CD14-positive monocyte (primary cell): Measurements from ENCODE around the gene MTX1. TPM values are rescaled to one million over a fixed set of nuclear protein-coding genes. Genes with fewer than 3 reads are reported as not detected.
"Not testable (repeated sequence)": the region's sequence is repeated elsewhere in the genome, so short reads cannot be mapped to it uniquely, and the experiment has no call there.

Source experiments
- DNase-seq, 3 donors: peaks; one replicate each; pipeline ENCODE4 v3.0.0-alpha.2; 2011 to 2022
- H2AFZ ChIP-seq: 2 replicates; pipeline ENCODE4 v1.6.0; 2012; ENCODE audit warnings: mild to moderate bottlenecking, low read depth, low read length, inconsistent platforms; ENCODE audit not compliant: insufficient read depth, poor library complexity, severe bottlenecking
- H3K27ac ChIP-seq, 2 donors: 1 replicate in 1 of 2; 2 replicates in 1 of 2; pipeline ENCODE4 v1.5.1; 2012 to 2013; ENCODE audit warnings: low read length in 2 of 2, control low read depth in 1 of 2, inconsistent platforms in 1 of 2, low read depth in 1 of 2, mild to moderate bottlenecking in 1 of 2
- H3K27me3 ChIP-seq, 2 donors: one replicate each; pipeline versions ENCODE4 v1.6.0 to v1.6.1; 2011 to 2013; ENCODE audit warnings: low read length in 2 of 2; ENCODE audit not compliant: control insufficient read depth in 2 of 2, insufficient read depth in 2 of 2
- H3K36me3 ChIP-seq, 2 donors: replicated peaks in 1 of 2; 1 replicate in 1 of 2; 2 replicates in 1 of 2; pipeline versions ENCODE4 v1.5.1 to v1.6.1; 2012 to 2013; ENCODE audit warnings: low read length in 2 of 2, control low read depth in 1 of 2, inconsistent platforms in 1 of 2, mild to moderate bottlenecking in 1 of 2; ENCODE audit not compliant: insufficient read depth in 2 of 2, control insufficient read depth in 1 of 2
- H3K4me1 ChIP-seq, 2 donors: 1 replicate in 1 of 2; 2 replicates in 1 of 2; pipeline versions ENCODE4 v1.5.1 to v1.6.1; 2012 to 2013; ENCODE audit warnings: low read length in 2 of 2, control low read depth in 1 of 2, inconsistent platforms in 1 of 2, mild to moderate bottlenecking in 1 of 2, moderate library complexity in 1 of 2; ENCODE audit not compliant: insufficient read depth in 2 of 2, control insufficient read depth in 1 of 2
- H3K4me2 ChIP-seq: replicated peaks from 2 replicates; pipeline ENCODE3; 2012; ENCODE audit warnings: low read length, moderate library complexity, mild to moderate bottlenecking; ENCODE audit not compliant: poor library complexity, severe bottlenecking; ENCODE audit errors: extremely low read depth
- H3K4me3 ChIP-seq, 3 experiments: fragments of 200-600 bp in 1 of 3; sonication (generic) in 1 of 3; replicated peaks in 1 of 3; 1 replicate in 2 of 3; 2 replicates in 1 of 3; pipeline ENCODE4 v1.5.1; 2011 to 2013; ENCODE audit warnings: low read length in 3 of 3, mild to moderate bottlenecking in 3 of 3, control low read depth in 2 of 3, low read depth in 2 of 3, inconsistent platforms in 1 of 3, moderate library complexity in 1 of 3
- H3K79me2 ChIP-seq: 2 replicates; pipeline ENCODE4 v1.6.0; 2012; ENCODE audit warnings: mild to moderate bottlenecking, control low read depth, inconsistent platforms, low read length, moderate library complexity; ENCODE audit not compliant: insufficient read depth
- H3K9ac ChIP-seq: 2 replicates; pipeline ENCODE4 v1.6.0; 2017; ENCODE audit warnings: low read length, mild to moderate bottlenecking; ENCODE audit not compliant: insufficient read depth, poor library complexity, severe bottlenecking
- H3K9me3 ChIP-seq, 2 donors: replicated peaks in 1 of 2; 1 replicate in 1 of 2; 2 replicates in 1 of 2; pipeline versions ENCODE4 v1.5.1 to v1.6.1; 2012 to 2013; ENCODE audit warnings: low read length in 2 of 2, control low read depth in 1 of 2; ENCODE audit not compliant: control insufficient read depth in 1 of 2, insufficient read depth in 1 of 2
- H4K20me1 ChIP-seq: 2 replicates; pipeline ENCODE4 v1.6.0; 2012; ENCODE audit warnings: mild to moderate bottlenecking, low read length, control low read depth, moderate library complexity; ENCODE audit not compliant: insufficient read depth
- H3K27ac Mint-ChIP-seq, 7 donors: one replicate each; pipeline ENCODE4 v1.8.0; 2020; ENCODE audit warnings: mild to moderate bottlenecking in 7 of 7, mixed read lengths in 7 of 7, moderate library complexity in 6 of 7, inconsistent platforms in 2 of 7
- H3K27me3 Mint-ChIP-seq, 3 donors: one replicate each; pipeline ENCODE4 v1.8.0; 2021 to 2022; ENCODE audit warnings: low read depth in 3 of 3, mild to moderate bottlenecking in 3 of 3, mixed read lengths in 3 of 3, moderate library complexity in 3 of 3, inconsistent platforms in 1 of 3
- H3K36me3 Mint-ChIP-seq, 2 donors: one replicate each; pipeline ENCODE4 v1.8.0; 2020; ENCODE audit warnings: mixed read lengths in 2 of 2, inconsistent platforms in 1 of 2, mild to moderate bottlenecking in 1 of 2
- H3K4me1 Mint-ChIP-seq: one replicate; pipeline ENCODE4 v1.8.0; 2020; ENCODE audit warnings: mild to moderate bottlenecking, mixed read lengths
- H3K4me3 Mint-ChIP-seq, 2 donors: one replicate each; pipeline ENCODE4 v1.8.0; 2020; ENCODE audit warnings: mild to moderate bottlenecking in 2 of 2, mixed read lengths in 2 of 2, moderate library complexity in 1 of 2
- H3K9me3 Mint-ChIP-seq, 7 donors: one replicate each; pipeline ENCODE4 v1.8.0; 2020 to 2022; ENCODE audit warnings: mixed read lengths in 7 of 7, mild to moderate bottlenecking in 6 of 7, moderate library complexity in 6 of 7, inconsistent platforms in 2 of 7
- CTCF ChIP-seq: fragments of 200-600 bp; IDR thresholded peaks from one replicate; pipeline ENCODE4 v1.8.0; 2022; ENCODE audit warnings: antibody characterized with exemption, mild to moderate bottlenecking
- WGBS: methylation state at CpG from one replicate; pipeline ENCODE4 v1.1.5; 2013; ENCODE audit warnings: missing lambda C conversion rate; ENCODE audit not compliant: insufficient coverage; 5-methylcytosine and 5-hydroxymethylcytosine counted together
- intact Hi-C, 2 donors: fragments of 100-400 bp; cut with micrococcal nuclease; formaldehyde crosslinking; loops; one replicate each; pipeline versions ENCODE4 v1.15.0 to v1.15.1; 2023
- polyA plus RNA-seq, 3 donors: library from polyadenylated mRNA; depleted of rRNA in 1 of 3; unstranded in 2 of 3; stranded (reverse) in 1 of 3; fragments of 300-500 nt in 2 of 3; fragments of >200 nt in 1 of 3; fragmentation: Illumina TruSeq in 2 of 3; gene quantifications; 1 replicate in 2 of 3; 2 replicates in 1 of 3; pipeline ENCODE4 v1.2.3, GENCODE V29; 2012 to 2021

MTX1 gene
- polyA plus RNA-seq, 3 donors = 79.7 to 101 (median 86.0) TPM

DNA sequence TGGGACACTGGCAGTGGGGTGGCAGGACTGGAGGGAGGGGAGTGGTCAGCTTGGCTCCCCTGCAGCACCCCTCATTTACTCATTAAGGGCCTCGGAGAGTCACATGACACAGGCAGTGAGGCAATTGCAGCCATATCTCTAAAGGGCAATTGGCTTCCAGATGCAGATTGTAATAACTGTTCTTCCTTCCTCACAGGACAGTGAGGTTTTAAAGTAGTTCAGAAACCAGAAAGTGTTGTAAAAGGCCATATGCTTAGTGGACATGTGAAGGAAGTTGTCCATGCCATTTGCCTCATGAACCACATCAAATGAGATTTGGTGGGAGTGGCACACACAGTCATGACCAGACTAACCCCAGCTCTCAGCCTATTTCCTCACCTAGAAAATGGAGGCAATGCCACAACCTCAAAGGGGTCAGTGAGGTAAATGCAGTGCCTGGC, 11.1 kb downstream of the MTX1 start:
- Histone ChIP-seq H3K4me3 (peak overlapping the region in 1 of 3 experiments; percentile 47), H3K36me3 (no peaks in the 10 kb centered on the region), H2AFZ (peak overlapping the region; percentile 19), H3K9ac (no peak overlapping the region), H4K20me1 (no peaks in the 10 kb centered on the region), H3K79me2 (no peaks in the 10 kb centered on the region), H3K27ac (peak overlapping the region; percentile 83 to 86), H3K27me3 (no peaks in the 10 kb centered on the region), H3K4me2 (peak overlapping the region; percentile 35), H3K4me1 (peaks cover 62 to 75% of the 10 kb centered on the region in 2 donors), H3K9me3 (no peaks in the 10 kb centered on the region)
- H3K4me1 Mint-ChIP-seq = peaks cover 65% of the 10 kb centered on the region
- TF ChIP-seq CTCF = no peak
- DNase-seq = peak; percentile 86 to 88 (median 88)
- peak overlapping the region; percentile 93 to 98 (median 97) for H3K27ac Mint-ChIP-seq
- H3K4me3 Mint-ChIP-seq = peak overlapping the region; percentile 55 to 62
- no peaks in the 10 kb centered on the region for H3K9me3 Mint-ChIP-seq
- WGBS = no CpG with 5 or more reads among the region's 1 CpG
- intact Hi-C loops = no loop called here
- peaks cover 3 to 11% of the 10 kb centered on the region in 2 donors for H3K36me3 Mint-ChIP-seq
- peaks cover 0 to 2% (median 0%) of the 10 kb centered on the region in 3 donors for H3K27me3 Mint-ChIP-seq

DNA sequence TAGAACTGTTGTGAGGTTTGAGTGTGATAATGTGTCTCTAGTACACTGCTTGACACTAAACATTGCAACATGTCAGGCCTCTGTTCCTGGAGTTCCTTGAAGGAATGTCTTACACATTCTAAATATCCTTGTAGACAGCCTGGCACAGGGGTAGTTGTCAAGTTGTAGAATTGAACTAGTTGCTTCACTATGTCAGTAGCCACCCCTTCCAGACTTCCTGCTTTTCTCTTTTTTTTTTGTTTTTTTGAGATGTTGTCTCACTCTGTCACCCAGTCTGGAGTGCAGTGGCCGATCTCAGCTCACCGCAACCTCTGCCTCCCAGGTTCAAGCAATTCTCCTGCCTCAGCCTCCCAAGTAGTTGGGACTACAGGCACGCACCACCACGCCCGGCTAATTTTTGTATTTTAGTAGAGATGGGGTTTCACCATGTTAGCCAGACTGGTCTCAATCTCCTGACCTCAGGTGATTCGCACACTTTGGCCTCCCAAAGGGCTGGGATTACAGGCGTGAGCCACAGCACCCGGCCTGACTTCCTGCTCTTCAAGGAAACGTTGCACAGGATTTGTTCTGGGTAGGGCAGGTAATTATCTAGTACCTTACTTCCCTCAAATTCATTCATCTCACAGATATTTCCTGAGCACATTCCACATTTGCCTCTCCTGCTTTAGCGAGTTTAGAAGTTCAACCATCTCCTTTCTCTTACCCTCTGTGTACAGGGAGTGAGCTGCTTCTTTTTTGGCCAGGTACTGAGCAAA, 11.9 kb downstream of the MTX1 start:
- WGBS = 100% methylated on average over 1 of the region's 10 CpGs
- Mint-ChIP-seq H3K27ac (peak overlapping the region; percentile 93 to 98 (median 97)), H3K4me1 (peaks cover 65% of the 10 kb centered on the region)
- H3K4me3 Mint-ChIP-seq, H3K9ac ChIP-seq, H3K9me3 Mint-ChIP-seq, H3K27me3 ChIP-seq, H3K79me2 ChIP-seq, H3K36me3 Mint-ChIP-seq, H3K27me3 Mint-ChIP-seq, H3K9me3 ChIP-seq, H2AFZ ChIP-seq, H4K20me1 ChIP-seq, H3K4me3 ChIP-seq, intact Hi-C loops, H3K36me3 ChIP-seq: not testable (repeated sequence)
- Histone ChIP-seq H3K27ac (peak overlapping the region; percentile 83 to 86), H3K4me2 (peak overlapping the region; percentile 35), H3K4me1 (peaks cover 67 to 75% of the 10 kb centered on the region in 2 donors)
- DNase-seq = peak; percentile 32 to 72 (median 40)
